CD4-positive, alpha-beta T cell treated with Interleukin-2 at 100 ng/mL for 4 hours (primary cell): ENCODE measurements around the gene NDUFA8.

Experiments
- DNase-seq: peaks from one replicate; pipeline ENCODE4 v3.0.0-alpha.2; 2020; ENCODE audit warnings: low spot score

Gene NDUFA8

DNA sequence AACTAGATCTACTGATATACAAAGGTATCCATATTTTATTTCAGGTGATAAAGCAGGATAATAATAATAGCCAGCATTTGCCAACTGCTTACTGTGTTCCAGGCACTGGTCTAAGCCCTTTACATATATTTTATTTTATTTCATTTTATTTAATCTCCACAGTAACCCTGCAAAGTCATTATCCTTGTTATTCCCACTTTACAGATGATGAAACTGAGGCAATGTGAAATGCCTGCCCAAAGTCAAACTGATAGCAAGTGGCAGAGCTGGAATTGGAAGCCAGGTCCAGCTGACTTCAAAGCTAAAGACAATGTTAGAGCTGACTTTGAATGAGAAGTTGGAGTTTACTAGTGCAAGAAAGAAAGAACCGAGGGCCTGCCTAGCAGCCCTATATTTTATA, 25.0 kb upstream of the NDUFA8 start:
- DNase-seq, result no peak

- DNase-seq, result no peak
Measured at GRCh38 chr9:122183501-122183900, 23.9 kb upstream of the NDUFA8 start.

- no peak for DNase-seq
Measured at GRCh38 chr9:122180633-122181032, 21.1 kb upstream of the NDUFA8 start.

GRCh38 chr9:122179690-122180074, 20.1 kb upstream of the NDUFA8 start:
- no peak for DNase-seq

DNA sequence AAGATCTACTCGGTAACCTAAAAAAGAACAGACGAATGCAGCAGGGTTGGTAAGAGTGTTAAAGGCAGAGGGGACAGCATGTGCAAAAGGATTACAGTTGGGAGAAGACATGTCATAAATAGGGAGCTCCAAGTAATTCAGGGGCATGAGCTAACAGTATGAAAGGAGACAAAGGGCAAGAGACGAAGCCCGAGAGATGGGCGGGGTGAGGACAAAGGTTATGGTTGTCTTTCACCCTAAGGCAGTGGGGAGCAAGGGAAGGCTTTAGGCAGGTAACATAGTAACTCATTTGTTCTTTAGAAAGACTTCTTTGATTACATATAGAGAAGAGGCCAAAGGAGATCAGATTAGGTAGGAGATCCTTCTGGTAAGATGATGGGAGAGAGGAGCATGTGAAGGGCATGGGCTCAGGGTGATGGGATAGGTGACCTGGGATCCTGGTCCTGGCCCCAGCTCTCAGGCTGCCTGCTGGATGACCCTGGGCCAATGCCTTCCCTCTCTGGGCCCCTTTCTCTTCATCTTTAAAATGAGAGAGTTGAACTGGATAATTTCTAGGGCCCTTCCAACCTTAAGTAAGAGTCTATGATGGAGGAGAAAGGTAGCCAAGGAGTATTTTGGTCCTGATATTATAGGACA, 19.6 kb upstream of the NDUFA8 start:
- DNase-seq, result no peak

- no peak for DNase-seq
Measured at GRCh38 chr9:122176916-122177315, 17.3 kb upstream of the NDUFA8 start.

- DNase-seq, result no peak
Measured at GRCh38 chr9:122173670-122174069, 14.1 kb upstream of the NDUFA8 start.

- DNase-seq, result no peak
Measured at GRCh38 chr9:122172131-122172530, 12.6 kb upstream of the NDUFA8 start.

DNA sequence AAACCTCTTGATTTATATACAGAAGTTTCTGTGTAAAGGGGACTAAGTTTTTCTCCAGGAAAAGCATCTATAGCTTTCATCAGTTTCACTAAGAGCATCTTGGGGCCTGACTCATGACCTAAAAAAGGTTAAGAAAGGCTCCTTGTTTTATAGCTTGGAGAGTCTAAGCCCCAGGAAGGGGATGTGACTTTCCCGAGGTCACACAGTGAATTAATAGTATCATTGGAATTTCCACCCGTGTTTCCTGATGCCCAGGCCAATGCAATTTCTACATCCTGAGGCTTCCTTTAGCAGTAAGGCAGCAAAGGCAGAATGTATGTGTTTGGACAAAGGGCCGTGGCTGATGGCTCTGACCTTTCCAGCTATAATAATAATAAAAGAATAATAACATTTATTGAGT, 8.8 kb upstream of the NDUFA8 start:
- no peak for DNase-seq

DNA sequence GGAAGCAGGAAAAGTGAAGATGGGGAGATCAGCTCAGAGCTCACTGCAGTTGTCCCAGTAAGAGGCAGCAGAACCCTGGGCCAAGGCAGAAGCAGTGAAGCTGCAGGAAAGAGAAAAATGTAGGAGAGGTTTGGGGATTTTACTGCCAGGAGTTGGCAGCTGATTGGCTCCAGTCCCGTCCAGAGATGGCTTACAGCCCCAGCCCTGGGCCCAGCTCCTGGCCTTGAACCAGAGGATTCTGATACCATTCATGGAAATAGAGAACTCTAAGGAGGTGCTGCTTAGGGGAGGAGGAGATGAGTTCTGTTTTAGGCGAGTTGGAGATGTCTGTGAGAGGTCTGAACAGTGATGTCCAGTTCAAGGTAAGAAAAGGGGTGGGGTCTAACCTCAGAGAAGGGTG, 4.7 kb upstream of the NDUFA8 start:
- DNase-seq, result no peak

DNA sequence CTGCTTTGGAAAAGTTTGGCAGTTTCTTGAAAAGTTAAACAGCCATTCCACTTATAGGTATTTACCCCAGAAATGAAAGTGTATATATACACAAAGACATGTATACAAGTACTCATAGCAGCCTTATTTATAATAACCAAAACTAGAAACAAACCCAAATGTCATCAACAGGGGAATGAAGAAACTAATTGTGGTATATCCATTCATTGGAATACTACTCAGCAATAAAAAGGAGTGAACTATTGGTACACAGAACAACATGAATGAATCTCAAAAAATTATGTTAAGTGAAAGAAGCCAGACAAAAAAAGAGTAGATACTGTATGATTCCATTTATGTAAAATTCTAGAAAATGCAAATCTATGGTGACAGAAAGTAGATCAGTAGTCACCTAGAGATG, 2.8 kb upstream of the NDUFA8 start:
- no peak for DNase-seq

GRCh38 chr9:122159925-122160246, 307 bp upstream of the NDUFA8 start:
- no peak for DNase-seq

- DNase-seq, result peak; percentile 16
Measured at GRCh38 chr9:122158202-122158601, 1.4 kb downstream of the NDUFA8 start.

- no peak for DNase-seq
Measured at GRCh38 chr9:122155796-122156195, 3.8 kb downstream of the NDUFA8 start.

GRCh38 chr9:122151267-122151828, 8.2 kb downstream of the NDUFA8 start:
- no peak for DNase-seq

DNA sequence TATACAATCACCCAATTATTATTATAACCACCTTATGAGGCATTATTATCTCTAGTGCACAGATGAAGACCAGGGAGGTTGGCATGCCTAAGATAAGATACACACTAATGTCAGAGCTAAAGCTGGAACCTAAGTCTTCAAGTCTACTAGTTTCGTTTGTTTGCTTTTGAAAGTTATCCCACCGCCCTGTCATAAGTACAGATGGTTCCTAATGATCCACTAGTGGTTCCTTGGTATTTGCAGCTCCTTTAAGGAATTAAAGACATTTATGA, 14.1 kb downstream of the NDUFA8 start:
- no peak for DNase-seq

GRCh38 chr9:122144836-122145591, 14.6 kb downstream of the NDUFA8 start:
- no peak for DNase-seq

GRCh38 chr9:122143876-122144405, 15.6 kb downstream of the NDUFA8 start:
- DNase-seq, result no peak

DNA sequence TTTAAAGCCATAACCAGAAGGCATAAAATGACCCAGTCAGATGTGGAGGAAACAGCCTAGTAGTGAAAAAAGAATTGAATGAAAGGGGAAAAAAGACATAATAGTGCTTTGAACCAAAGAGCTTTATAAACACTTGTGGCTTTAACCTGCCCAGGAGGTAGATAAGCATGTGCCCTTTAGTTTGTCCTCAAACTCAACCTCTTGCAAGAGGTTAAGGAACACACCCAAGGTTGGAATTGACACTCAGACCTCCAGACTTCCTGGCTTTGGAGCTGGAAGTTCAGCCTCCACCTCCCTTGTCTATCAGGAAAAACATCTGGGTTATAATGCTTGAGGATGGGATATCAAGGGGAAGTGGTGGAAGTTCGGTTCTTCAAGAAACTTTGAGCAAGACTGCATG, 16.3 kb downstream of the NDUFA8 start:
- no peak for DNase-seq

GRCh38 chr9:122141671-122142070, 17.9 kb downstream of the NDUFA8 start:
- DNase-seq, result no peak

- no peak for DNase-seq
Measured at GRCh38 chr9:122140368-122141193, 19.0 kb downstream of the NDUFA8 start.

DNA sequence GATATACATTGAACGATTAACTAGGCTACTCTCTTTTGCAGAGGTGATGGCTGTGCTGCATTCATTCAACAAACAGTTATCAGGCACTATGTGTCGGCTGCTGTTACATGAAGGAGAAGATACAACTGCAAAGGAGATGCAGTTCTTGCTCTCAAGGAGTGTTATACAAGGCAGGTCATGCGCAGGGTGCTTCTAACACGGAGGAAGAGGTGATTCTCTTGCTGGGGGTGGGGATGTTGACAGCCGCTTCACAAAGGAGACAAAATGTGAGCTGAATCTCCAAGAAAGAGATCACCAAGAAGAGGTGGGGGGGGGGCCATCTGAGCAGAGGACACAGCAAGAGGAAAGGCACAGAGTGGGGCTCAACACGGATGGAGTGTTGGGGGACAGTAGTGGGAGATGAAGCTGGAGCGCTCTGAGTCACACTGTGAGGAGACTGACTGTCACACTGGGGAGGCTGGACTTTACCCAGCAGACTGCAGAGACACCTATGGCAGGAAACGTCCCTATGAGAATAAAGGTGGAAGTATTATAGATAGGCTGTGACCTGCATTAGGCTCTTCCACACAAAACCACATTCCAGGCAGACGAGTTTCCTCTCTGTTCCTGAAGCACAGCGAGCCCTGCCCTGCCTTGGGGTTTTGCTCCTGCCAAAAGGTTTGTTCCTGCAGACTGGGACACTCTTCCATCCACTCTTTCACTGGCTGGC, 20.9 kb downstream of the NDUFA8 start:
- no peak for DNase-seq
